ENCODE data around the gene ALAD. TPM values are rescaled to one million over a fixed set of nuclear protein-coding genes. Genes with fewer than 3 reads are reported as not detected.
A peak's percentile ranks its signal among the peaks of the same experiment; 100 is the strongest.

The ALAD gene
- total and polyA plus RNA-seq, 2 donors (not counting 1 experiment from before 2014, with no cell fraction given), result 13.1 to 42.1 TPM

DNA sequence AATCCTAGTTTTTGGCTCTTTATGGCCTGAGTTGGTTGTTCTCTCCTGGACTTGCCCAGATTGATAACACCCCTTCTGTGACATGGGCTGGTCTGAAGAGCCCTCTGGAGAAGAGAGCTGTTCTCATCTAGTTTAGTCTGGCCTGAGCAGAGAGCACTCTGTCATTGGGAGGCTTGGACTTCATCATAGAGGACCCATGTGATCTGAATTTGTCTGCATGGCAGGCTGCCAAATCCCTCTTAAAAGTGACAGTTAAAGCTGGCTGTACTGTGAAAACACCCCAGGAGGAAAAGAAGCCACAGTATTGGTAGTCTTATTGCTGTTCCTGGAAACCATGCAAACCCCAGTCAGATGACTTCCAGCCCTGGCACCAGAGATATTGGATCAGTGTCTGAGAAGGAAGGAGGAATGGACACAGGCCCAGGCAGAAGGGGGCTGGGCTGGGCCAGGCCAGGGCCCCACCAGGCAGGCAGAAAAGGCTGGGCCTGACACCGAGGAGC lies 57.3 kb downstream of the ALAD start:
- Histone ChIP-seq H3K79me2 (ENCODE audit: control insufficient read depth, insufficient read depth, low read length) (no peaks in the 10 kb centered on the region), H3K4me2 (ENCODE audit: extremely low read depth, insufficient read depth, low read length) (no peak overlapping the region), H2AFZ (ENCODE audit: low read length) (no peak overlapping the region), H3K27ac (ENCODE audit: insufficient read depth, low read length) (no peak overlapping the region), H4K20me1 (ENCODE audit: control insufficient read depth, extremely low read depth, insufficient read depth, low read length) (no peaks in the 10 kb centered on the region), H3K27me3 (ENCODE audit: control insufficient read depth, insufficient read depth, low read length) (peaks cover under 1% of the 10 kb centered on the region), H3K9ac (ENCODE audit: insufficient read depth, low read length) (no peak overlapping the region), H3K9me3 (ENCODE audit: control insufficient read depth, insufficient read depth, low read depth, low read length) (no peaks in the 10 kb centered on the region), H3K4me1 (ENCODE audit: control insufficient read depth, extremely low read depth, insufficient read depth, low read length) (peaks cover 3% of the 10 kb centered on the region), H3K36me3 (ENCODE audit: control insufficient read depth, insufficient read depth, low read length) (no peaks in the 10 kb centered on the region), H3K4me3 (replicated peaks in 1 of 4; ENCODE audit: control extremely low read depth in 1 of 4, insufficient read depth in 1 of 4, low read depth in 3 of 4, low read length in 4 of 4) (no peak overlapping the region)
- no peak for TF ChIP-seq EZH2 (IDR thresholded peaks at IDR 0.05; ENCODE audit: low read length, missing control alignments)
- TF ChIP-seq, protein P1, sequence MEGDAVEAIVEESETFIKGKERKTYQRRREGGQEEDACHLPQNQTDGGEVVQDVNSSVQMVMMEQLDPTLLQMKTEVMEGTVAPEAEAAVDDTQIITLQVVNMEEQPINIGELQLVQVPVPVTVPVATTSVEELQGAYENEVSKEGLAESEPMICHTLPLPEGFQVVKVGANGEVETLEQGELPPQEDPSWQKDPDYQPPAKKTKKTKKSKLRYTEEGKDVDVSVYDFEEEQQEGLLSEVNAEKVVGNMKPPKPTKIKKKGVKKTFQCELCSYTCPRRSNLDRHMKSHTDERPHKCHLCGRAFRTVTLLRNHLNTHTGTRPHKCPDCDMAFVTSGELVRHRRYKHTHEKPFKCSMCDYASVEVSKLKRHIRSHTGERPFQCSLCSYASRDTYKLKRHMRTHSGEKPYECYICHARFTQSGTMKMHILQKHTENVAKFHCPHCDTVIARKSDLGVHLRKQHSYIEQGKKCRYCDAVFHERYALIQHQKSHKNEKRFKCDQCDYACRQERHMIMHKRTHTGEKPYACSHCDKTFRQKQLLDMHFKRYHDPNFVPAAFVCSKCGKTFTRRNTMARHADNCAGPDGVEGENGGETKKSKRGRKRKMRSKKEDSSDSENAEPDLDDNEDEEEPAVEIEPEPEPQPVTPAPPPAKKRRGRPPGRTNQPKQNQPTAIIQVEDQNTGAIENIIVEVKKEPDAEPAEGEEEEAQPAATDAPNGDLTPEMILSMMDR (conservative IDR thresholded peaks at IDR 0.05 in 1 of 2, IDR thresholded peaks at IDR 0.05 in 1 of 2; ENCODE audit: low read depth in 1 of 2, low read length in 2 of 2), result no peak
- peak; percentile 27 to 50 for DNase-seq (ENCODE audit: low read depth in 2 of 2)

DNA sequence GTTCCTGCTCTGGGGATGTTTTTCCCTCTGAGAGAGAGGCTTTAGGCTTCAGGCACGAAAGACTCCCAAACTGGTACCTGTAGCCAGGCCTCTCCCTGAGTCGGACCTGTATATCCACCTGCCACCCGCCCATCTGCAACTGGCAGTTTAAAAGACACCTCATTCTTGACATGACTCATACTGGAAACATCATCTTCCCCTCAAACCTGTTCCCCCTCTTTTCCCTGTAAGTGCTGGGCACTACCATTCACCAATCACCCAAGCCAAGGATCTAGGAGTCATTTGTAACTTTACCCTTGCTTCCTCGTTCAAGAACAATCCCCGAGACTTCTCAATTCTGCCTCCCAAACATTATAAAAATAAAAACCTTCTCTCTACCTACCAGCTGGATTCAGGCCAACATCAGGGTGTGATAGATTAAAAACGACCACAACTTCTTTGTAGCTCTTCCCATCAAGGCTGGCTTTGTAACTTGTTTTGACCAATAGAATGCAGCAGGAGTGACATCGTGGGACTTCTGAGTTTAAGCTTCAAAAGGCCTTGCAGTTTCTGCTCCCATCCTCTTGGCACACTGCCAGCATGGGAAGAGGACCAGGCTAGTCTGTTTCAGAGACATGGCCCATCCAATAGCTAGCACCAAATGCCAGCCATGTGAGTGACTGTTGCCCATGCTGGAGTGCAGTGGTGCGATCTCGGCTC lies 59.2 kb downstream of the ALAD start:
- TF ChIP-seq EZH2 (IDR thresholded peaks at IDR 0.05; ENCODE audit: low read length, missing control alignments), result no peak
- TF ChIP-seq, protein P1 (conservative IDR thresholded peaks at IDR 0.05 in 1 of 2, IDR thresholded peaks at IDR 0.05 in 1 of 2; ENCODE audit: low read depth in 1 of 2, low read length in 2 of 2), result no peak
- peaks cover 3% of the 10 kb centered on the region for H3K4me1 ChIP-seq (ENCODE audit: control insufficient read depth, extremely low read depth, insufficient read depth, low read length)
- no peak overlapping the region for H3K9ac ChIP-seq (ENCODE audit: insufficient read depth, low read length)
- H3K79me2 ChIP-seq (ENCODE audit: control insufficient read depth, insufficient read depth, low read length), result no peaks in the 10 kb centered on the region
- H3K27ac ChIP-seq (ENCODE audit: insufficient read depth, low read length), result no peak overlapping the region
- DNase-seq (ENCODE audit: low read depth in 2 of 2), result no peak
- H3K4me2 ChIP-seq (ENCODE audit: extremely low read depth, insufficient read depth, low read length), result no peak overlapping the region
- H3K9me3 ChIP-seq (ENCODE audit: control insufficient read depth, insufficient read depth, low read depth, low read length), result no peaks in the 10 kb centered on the region
- H3K27me3 ChIP-seq (ENCODE audit: control insufficient read depth, insufficient read depth, low read length), result no peaks in the 10 kb centered on the region
- H3K36me3 ChIP-seq (ENCODE audit: control insufficient read depth, insufficient read depth, low read length), result no peaks in the 10 kb centered on the region
- no peak overlapping the region for H3K4me3 ChIP-seq (replicated peaks in 1 of 4; ENCODE audit: control extremely low read depth in 1 of 4, insufficient read depth in 1 of 4, low read depth in 3 of 4, low read length in 4 of 4)
- H2AFZ ChIP-seq (ENCODE audit: low read length), result no peak overlapping the region
- no peaks in the 10 kb centered on the region for H4K20me1 ChIP-seq (ENCODE audit: control insufficient read depth, extremely low read depth, insufficient read depth, low read length)

DNA sequence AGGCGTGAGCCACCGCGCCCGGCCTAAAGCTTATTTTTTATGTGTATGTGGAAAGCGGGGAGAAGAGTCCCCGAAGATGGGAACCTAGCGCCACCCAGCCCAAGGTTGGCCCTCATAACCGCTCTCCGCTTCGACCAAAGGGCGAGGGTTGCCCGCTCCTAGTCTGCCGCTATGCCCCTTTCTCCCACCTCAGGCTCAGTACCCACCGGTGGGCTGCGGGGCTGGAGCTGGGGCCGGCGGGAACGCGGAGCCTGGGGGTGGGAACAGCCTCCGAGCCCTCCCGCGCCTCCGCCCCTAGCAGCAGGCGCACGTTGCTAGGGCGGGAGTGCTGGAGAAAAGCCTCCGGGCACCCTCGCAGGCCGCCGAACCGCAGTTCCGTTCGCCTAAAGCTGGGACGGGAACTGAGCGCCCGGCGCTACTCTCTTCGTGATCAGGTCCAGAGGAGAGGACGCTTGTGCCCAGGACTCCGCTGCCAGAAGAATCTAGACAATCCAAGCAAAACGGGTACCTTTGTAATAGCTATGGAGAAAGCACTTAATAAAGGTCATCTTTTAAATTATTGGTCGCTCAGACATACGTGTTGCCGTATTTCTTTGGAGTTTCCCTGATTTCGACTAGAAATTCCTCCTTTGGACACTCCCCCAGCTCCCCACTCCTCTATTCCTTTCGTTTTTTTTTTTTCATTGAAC lies 60.9 kb downstream of the ALAD start, which contains the start of gene WDR31:
Gene WDR31, minus strand, starts transcription at position 265 of the 689 bp plus-strand sequence. CDS start 8,253 bp downstream, outside the sequence.
- H3K27ac ChIP-seq (ENCODE audit: insufficient read depth, low read length), result peak within 1 kb of the TSS; percentile 64
- H2AFZ ChIP-seq (ENCODE audit: low read length), result peak within 1 kb of the TSS; percentile 97
- H3K4me3 ChIP-seq (replicated peaks in 1 of 4; ENCODE audit: control extremely low read depth in 1 of 4, insufficient read depth in 1 of 4, low read depth in 3 of 4, low read length in 4 of 4), result peak within 1 kb of the TSS; percentile 76 to 89 (median 88)
- H3K79me2 ChIP-seq (ENCODE audit: control insufficient read depth, insufficient read depth, low read length), result no peaks in the 10 kb centered on the region
- H3K4me1 ChIP-seq (ENCODE audit: control insufficient read depth, extremely low read depth, insufficient read depth, low read length), result peaks cover 3% of the 10 kb centered on the region
- H4K20me1 ChIP-seq (ENCODE audit: control insufficient read depth, extremely low read depth, insufficient read depth, low read length), result no peaks in the 10 kb centered on the region
- TF ChIP-seq, protein P1 (conservative IDR thresholded peaks at IDR 0.05 in 1 of 2, IDR thresholded peaks at IDR 0.05 in 1 of 2; ENCODE audit: low read depth in 1 of 2, low read length in 2 of 2), result no peak
- no peak for TF ChIP-seq EZH2 (IDR thresholded peaks at IDR 0.05; ENCODE audit: low read length, missing control alignments)
- H3K27me3 ChIP-seq (ENCODE audit: control insufficient read depth, insufficient read depth, low read length), result no peaks in the 10 kb centered on the region
- peak within 1 kb of the TSS; percentile 86 for H3K4me2 ChIP-seq (ENCODE audit: extremely low read depth, insufficient read depth, low read length)
- DNase-seq (ENCODE audit: low read depth in 2 of 2), result peak; percentile 89 to 92
- H3K9me3 ChIP-seq (ENCODE audit: control insufficient read depth, insufficient read depth, low read depth, low read length), result no peaks in the 10 kb centered on the region
- no peaks in the 10 kb centered on the region for H3K36me3 ChIP-seq (ENCODE audit: control insufficient read depth, insufficient read depth, low read length)
- peak within 1 kb of the TSS; percentile 55 for H3K9ac ChIP-seq (ENCODE audit: insufficient read depth, low read length)

Measured in fibroblast of lung (primary cell).